ENCODE results near the gene CNIH3. TPM values are rescaled to one million over a fixed set of nuclear protein-coding genes. Genes with fewer than 3 reads are reported as not detected.

Gene CNIH3
- total RNA-seq, 1 donor: 3.6 TPM

DNA sequence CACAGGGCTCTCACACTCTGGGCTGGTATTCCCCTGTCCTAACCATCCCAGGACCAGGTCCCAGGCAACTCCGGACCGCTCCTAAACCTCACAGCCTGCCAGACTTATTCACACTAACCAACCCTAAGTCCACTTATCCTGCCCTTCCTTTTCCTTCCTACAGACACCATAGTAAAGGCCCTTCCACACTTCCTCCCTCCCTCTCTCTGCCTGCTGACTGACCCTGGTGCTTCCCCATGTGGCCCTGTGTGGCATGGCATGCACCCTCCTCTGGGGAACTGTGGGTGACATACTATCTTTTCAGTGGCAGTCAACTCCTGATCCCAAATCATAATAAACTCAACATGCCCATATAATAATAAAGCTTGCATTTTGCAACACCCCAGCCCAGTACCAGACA lies 158.3 kb downstream of the CNIH3 start:
- no peaks in the 10 kb centered on the region for H3K79me2 ChIP-seq (ENCODE audit: insufficient read depth, low read length)
- no peak overlapping the region for H2AFZ ChIP-seq (ENCODE audit: low read length)
- no peaks in the 10 kb centered on the region for H4K20me1 ChIP-seq (ENCODE audit: insufficient read depth, low read length)
- peaks cover 3% of the 10 kb centered on the region for H3K4me1 ChIP-seq (ENCODE audit: insufficient read depth, low read length)
- no peaks in the 10 kb centered on the region for H3K9me3 ChIP-seq (ENCODE audit: low read depth, low read length)
- no peak overlapping the region for H3K4me2 ChIP-seq (ENCODE audit: insufficient read depth, low read length)
- H3K27me3 ChIP-seq (ENCODE audit: insufficient read depth, low read length): no peaks in the 10 kb centered on the region
- no peak overlapping the region for H3K4me3 ChIP-seq (ENCODE audit: insufficient read depth, low read length)
- no peak for DNase-seq (ENCODE audit: insufficient read length, low spot score, missing footprints)
- peak; percentile 45 for TF ChIP-seq CTCF (IDR thresholded peaks at IDR 0.05; ENCODE audit: extremely low read depth, low read depth, low read length)
- H3K27ac ChIP-seq (ENCODE audit: low read depth, low read length): no peak overlapping the region
- no peaks in the 10 kb centered on the region for H3K36me3 ChIP-seq (ENCODE audit: insufficient read depth, low read length)

DNA sequence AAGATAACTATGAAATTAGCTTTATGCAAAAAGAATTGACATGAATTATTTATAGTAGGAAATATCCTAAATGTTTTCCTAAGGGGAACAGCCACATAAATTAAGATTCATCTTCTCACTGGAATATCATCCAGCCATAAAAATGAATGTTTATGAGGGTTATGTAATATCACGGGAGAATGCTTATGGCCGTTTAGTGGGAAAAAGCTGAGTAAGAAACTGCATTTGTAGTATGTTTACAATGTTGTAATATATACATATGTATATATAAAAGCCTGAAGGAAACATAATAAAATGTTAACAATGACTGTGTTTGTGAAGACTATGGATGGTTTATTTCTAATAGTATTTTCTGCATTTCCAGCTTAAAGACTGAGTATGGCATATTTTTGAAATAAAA lies 161.1 kb downstream of the CNIH3 start:
- no peak for TF ChIP-seq CTCF (IDR thresholded peaks at IDR 0.05; ENCODE audit: extremely low read depth, low read depth, low read length)
- no peak for DNase-seq (ENCODE audit: insufficient read length, low spot score, missing footprints)
- H3K4me1 ChIP-seq (ENCODE audit: insufficient read depth, low read length): no peaks in the 10 kb centered on the region
- no peak overlapping the region for H3K4me3 ChIP-seq (ENCODE audit: insufficient read depth, low read length)
- H3K27ac ChIP-seq (ENCODE audit: low read depth, low read length): no peak overlapping the region
- no peaks in the 10 kb centered on the region for H3K79me2 ChIP-seq (ENCODE audit: insufficient read depth, low read length)
- no peaks in the 10 kb centered on the region for H4K20me1 ChIP-seq (ENCODE audit: insufficient read depth, low read length)
- no peaks in the 10 kb centered on the region for H3K27me3 ChIP-seq (ENCODE audit: insufficient read depth, low read length)
- no peak overlapping the region for H2AFZ ChIP-seq (ENCODE audit: low read length)
- no peaks in the 10 kb centered on the region for H3K9me3 ChIP-seq (ENCODE audit: low read depth, low read length)
- no peak overlapping the region for H3K4me2 ChIP-seq (ENCODE audit: insufficient read depth, low read length)
- no peaks in the 10 kb centered on the region for H3K36me3 ChIP-seq (ENCODE audit: insufficient read depth, low read length)

DNA sequence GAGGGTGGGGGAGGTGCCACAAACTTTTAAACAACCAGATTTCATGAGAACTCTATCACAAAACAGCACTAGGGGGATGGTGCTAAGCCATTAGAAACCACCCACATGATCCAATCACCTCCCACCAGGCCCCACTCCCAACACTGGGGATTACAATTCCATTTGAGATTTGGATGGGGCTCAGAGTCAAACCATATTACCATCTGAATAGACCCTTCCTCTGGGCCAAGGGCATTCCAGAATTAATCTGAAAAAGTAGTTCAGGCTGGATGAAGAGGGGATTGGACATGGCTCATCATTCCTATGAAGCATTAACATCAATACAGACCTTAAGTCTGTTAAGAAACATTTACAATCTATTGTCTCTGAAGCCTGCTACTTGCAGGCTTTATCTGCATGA lies 163.4 kb downstream of the CNIH3 start:
- Histone ChIP-seq H3K36me3 (ENCODE audit: insufficient read depth, low read length) (no peaks in the 10 kb centered on the region), H3K4me3 (ENCODE audit: insufficient read depth, low read length) (no peak overlapping the region), H4K20me1 (ENCODE audit: insufficient read depth, low read length) (no peaks in the 10 kb centered on the region), H2AFZ (ENCODE audit: low read length) (no peak overlapping the region), H3K27ac (ENCODE audit: low read depth, low read length) (no peak overlapping the region), H3K79me2 (ENCODE audit: insufficient read depth, low read length) (no peaks in the 10 kb centered on the region), H3K4me1 (ENCODE audit: insufficient read depth, low read length) (peaks cover 10% of the 10 kb centered on the region), H3K27me3 (ENCODE audit: insufficient read depth, low read length) (no peaks in the 10 kb centered on the region), H3K4me2 (ENCODE audit: insufficient read depth, low read length) (no peak overlapping the region), H3K9me3 (ENCODE audit: low read depth, low read length) (no peaks in the 10 kb centered on the region)
- DNase-seq (ENCODE audit: insufficient read length, low spot score, missing footprints): no peak
- TF ChIP-seq CTCF (IDR thresholded peaks at IDR 0.05; ENCODE audit: extremely low read depth, low read depth, low read length): no peak

GRCh38 chr1:224780736-224781135 lies 164.6 kb downstream of the CNIH3 start:
- no peaks in the 10 kb centered on the region for H3K79me2 ChIP-seq (ENCODE audit: insufficient read depth, low read length)
- H2AFZ ChIP-seq (ENCODE audit: low read length): no peak overlapping the region
- H3K36me3 ChIP-seq (ENCODE audit: insufficient read depth, low read length): no peaks in the 10 kb centered on the region
- no peak overlapping the region for H3K27ac ChIP-seq (ENCODE audit: low read depth, low read length)
- H3K4me1 ChIP-seq (ENCODE audit: insufficient read depth, low read length): peaks cover 19% of the 10 kb centered on the region
- H3K4me3 ChIP-seq (ENCODE audit: insufficient read depth, low read length): no peak overlapping the region
- H3K9me3 ChIP-seq (ENCODE audit: low read depth, low read length): no peaks in the 10 kb centered on the region
- no peaks in the 10 kb centered on the region for H4K20me1 ChIP-seq (ENCODE audit: insufficient read depth, low read length)
- no peak overlapping the region for H3K4me2 ChIP-seq (ENCODE audit: insufficient read depth, low read length)
- H3K27me3 ChIP-seq (ENCODE audit: insufficient read depth, low read length): no peaks in the 10 kb centered on the region
- TF ChIP-seq CTCF (IDR thresholded peaks at IDR 0.05; ENCODE audit: extremely low read depth, low read depth, low read length): no peak
- DNase-seq (ENCODE audit: insufficient read length, low spot score, missing footprints): no peak
